GM21737 (cell line): ENCODE results near the gene DMGDH.

Source experiments
- ATAC-seq: cut with Tn5 transposase; IDR thresholded peaks from one replicate; pipeline ENCODE4 v1.9.1; 2021; ENCODE audit warnings: mild to moderate bottlenecking, moderate library complexity; ENCODE audit not compliant: unreplicated experiment

Gene DMGDH

GRCh38 chr5:79074641-79075040 is 5.2 kb upstream of the DMGDH start:
- ATAC-seq = no peak

DNA sequence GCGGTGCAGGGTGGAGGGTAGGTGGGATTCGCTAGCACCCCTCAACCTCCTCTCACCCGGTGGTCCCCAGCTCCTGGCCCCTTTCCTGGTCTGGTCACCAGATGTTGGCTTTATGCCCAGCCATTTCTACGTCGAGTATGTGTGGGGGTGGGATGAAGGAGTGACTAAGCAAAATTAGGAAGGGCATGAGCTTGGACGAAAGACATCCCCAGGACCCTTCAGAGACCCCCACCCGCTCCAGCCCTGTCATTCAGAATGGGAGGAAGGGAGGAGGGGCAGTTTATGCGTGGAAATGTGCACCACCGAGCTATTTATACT is 835 bp upstream of the DMGDH start:
- no peak for ATAC-seq

GRCh38 chr5:79062436-79062835 is 7.0 kb downstream of the DMGDH start:
- no peak for ATAC-seq

DNA sequence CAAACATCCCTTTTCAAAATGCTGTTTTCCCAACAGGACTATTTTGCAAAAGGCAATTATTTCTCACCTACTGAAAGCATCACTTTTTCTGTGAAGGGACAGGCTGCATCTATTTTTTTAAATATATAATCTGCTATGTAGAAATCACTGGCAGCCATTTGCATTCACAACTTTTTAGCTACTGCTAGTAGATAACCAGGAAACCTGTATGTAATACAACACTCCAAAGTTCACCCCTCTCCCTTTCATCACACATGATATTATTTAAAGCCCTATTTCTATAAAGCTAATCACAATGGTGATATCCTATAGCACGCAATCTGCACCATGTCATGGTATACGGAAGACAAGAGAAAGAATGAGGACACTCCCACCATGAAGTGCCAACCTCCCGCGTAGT is 9.8 kb downstream of the DMGDH start:
- no peak for ATAC-seq

GRCh38 chr5:79056847-79057246 is 12.6 kb downstream of the DMGDH start:
- ATAC-seq = no peak

DNA sequence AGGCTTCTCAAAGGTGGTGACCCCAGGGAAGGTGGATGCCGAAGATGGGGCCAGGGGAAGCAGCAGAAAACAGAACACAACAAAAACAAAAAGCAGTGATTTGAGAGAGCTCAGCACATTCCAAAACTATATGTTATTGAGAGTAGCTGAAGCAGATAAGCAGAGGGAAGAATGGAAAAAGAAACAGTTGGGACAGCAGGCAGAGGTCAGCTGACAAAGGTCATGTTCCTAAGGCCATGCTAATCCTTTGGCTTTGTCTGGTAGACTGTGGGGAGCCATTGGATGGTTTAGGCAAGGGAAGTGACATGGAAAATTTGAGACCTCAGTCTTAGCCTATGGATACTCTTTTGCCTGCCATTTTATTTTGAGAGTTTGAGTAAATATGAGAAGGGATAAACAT is 14.5 kb downstream of the DMGDH start:
- no peak for ATAC-seq

- ATAC-seq = no peak
Measured at GRCh38 chr5:79053321-79053720, 16.2 kb downstream of the DMGDH start.

DNA sequence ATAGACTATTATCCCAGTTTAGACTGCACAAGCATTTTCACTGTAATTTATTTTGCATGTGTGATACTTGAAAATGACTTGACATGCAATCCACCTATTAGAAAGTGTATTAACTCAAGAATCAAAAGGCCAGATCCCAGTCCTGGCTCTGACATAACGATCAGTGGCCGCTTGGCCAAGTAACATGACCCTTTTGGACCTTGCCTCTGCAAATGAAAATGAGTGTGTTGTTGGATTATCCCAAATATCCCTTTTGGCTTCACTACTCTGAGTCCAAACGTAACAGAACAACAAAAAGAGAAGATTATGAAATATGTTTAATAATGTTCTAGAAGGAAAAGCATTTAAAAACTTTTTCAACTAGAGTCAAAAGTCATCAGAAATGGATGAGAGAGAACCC is 19.0 kb downstream of the DMGDH start:
- no peak for ATAC-seq

- no peak for ATAC-seq
Measured at GRCh38 chr5:79048437-79048836, 21.0 kb downstream of the DMGDH start.

GRCh38 chr5:79047199-79047598 is 22.3 kb downstream of the DMGDH start:
- no peak for ATAC-seq

DNA sequence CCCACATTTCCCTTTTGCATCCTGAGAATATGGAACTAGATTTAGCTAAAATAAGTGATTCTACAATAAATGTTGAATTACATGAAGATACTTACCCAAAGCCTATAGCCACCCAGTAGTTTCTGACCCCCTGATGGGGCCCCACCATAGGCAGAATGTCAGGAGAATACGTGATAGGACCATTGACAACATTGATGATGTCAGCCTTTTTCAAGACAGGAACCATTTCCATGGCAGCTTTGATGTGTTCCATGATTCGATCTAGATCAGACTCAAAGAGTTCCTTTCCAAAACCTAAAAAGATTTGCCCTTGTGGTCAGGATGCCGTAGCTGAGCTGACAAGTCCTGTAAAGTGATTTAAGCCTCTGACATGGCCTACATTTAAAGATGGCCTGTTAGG is 27.3 kb downstream of the DMGDH start:
- no peak for ATAC-seq

GRCh38 chr5:79036769-79037168 is 32.7 kb downstream of the DMGDH start:
- no peak for ATAC-seq

DNA sequence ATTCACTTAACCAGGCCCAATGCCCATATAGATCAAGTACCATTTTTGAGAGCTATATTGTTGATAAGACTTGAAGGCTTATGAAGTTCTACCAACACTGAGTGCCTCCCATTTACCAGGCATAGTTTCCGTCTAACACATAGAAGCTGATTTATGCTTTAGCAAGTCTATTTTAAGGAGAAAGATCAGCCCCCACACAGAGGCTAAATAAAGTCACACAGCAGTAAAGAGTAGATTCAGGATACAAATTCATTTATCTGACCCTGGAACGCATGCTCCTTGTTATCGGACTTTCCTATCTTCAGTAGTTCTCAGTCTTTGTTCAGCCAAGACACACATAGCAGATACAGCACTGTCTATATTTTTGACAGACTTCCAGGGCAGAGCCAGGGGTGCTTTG is 34.2 kb downstream of the DMGDH start:
- no peak for ATAC-seq

DNA sequence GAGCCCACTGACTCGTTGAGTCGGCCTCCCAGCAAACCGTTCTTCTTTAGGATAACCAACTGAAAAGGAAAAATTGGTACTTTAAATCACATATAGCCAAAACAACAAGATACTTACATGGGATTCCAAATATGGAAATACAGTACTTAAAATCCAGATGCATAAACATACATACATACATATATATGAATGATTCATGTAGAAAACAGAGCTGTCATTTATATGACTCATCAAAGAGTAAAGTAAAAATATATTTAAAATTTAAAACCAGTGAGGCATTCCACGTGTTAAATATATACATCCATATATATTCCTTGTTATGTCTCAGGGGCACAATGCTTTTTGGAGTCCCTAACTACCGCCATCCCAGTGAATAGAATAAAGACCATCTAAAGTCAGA is 36.7 kb downstream of the DMGDH start:
- ATAC-seq = no peak

DNA sequence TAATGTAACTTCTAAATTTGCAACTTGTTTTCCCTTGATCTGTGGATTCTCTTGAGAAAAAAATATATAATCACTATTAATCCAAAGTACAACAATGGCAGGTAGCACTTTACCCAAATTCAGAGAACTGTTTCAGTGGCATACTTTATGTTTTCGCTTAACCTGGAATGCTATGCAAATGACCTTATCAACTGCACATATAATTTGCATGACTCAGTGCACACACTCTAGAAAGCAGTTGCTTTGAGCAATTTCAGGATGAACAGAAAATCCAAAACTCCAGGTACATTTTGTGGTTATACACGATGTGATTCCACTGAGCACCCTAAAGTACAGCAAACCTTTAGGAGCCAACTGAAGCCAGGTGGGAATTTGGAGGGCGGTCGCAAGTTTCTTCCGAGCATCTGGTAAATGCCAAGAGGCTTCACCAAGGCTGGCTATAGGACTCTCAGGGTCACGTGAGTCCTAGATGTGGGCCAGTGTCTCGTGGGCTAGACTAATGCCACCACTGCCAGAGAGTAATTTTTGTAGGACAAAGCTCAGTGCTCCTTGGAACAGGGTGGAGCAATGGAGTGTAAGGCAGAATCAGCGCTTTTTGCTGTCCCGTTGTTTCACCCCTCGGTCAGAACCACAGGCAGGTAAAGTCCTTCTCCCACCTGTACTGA is 37.3 kb downstream of the DMGDH start:
- ATAC-seq = no peak

GRCh38 chr5:79031485-79031867 is 38.0 kb downstream of the DMGDH start:
- no peak for ATAC-seq

DNA sequence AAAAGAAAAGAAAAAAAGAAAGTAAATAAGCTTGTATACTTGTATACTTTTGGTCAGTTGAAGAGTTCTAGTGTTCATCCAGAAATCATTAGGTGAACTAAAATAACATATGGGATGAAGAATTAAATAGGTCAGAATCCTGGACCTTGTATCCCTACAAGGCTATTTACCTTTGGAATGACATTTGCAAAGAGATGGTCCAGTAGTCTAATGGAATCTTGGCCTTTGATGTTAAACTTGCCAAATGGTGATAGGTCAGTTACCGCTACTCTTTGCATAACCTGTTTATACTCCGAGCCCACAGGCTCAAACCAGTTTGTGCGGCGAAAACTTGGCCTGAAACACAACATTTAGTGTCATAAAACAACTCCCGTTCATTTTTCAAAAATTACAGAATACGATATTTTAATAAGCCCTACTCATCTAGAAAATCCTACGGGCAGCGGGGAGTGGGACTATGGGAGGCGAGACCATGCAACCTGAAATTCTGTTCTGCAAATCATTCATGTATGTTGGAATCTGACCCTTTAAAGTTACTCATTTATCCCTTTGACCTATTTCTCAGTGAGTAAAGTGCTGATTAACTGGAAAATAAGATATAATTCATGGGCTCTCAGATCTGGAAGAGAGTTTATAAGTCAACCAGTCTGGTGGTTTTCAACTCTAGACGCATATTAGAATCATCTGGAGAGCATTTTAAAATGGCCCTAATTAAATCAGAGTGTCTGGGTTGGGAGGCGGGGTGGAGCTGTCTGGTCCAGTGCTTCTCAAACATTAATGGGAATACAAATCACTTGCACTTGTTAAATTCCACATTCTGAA is 38.6 kb downstream of the DMGDH start:
- ATAC-seq = no peak

DNA sequence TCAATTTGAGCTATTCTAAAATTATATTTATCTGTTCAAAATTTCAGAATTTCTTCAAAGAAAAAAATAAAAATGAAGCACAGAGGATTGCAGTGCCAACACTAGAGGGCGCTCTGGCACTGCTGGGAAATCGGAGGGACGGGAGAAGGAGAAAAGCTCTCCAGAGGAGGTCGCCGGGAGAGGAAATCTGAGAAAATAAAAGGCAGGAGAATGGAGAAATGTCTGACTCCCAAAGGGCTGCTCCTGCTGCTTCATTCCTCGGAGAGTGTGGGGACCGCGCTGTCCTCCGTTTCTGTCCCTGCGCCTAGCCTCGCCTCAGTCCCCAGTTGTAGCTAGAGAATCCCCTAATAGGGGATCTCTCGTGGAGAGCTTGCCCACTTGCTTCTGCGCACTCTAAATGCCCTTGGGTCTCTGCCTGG is 44.4 kb downstream of the DMGDH start:
- ATAC-seq = no peak

GRCh38 chr5:79023947-79024346 is 45.5 kb downstream of the DMGDH start:
- ATAC-seq = no peak

DNA sequence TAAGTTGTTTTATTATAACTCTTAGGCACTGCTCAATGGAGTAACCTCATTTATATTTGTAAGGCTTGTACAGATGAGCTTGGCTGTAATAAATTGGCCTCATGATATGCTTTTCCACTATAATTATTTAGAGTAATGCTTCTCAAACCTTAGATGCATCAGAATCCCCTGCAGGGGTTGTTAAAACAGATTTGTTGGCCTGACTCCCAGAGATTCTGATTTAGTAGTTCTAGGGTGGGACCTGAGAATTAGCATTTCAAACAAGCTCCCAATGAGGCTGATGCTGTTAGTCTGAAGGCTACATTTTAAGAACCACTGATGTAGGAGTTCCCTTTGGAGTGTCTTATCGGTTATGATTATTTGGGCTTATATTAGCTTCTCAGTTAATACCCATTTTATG is 46.1 kb downstream of the DMGDH start:
- ATAC-seq = no peak

GRCh38 chr5:79022771-79023170 is 46.7 kb downstream of the DMGDH start:
- ATAC-seq = no peak

- ATAC-seq = no peak
Measured at GRCh38 chr5:79021753-79022152, 47.7 kb downstream of the DMGDH start.
